GM23338 (cell line): ENCODE measurements around the gene RCBTB2.

Experiments
- CREB1 ChIP-seq: fragments of 250-450 bp; sonication (Bioruptor Pico); IDR thresholded peaks from 2 replicates; pipeline ENCODE4 v1.5.0; 2020; ENCODE audit warnings: low read depth, mild to moderate bottlenecking, moderate library complexity
- CTCF ChIP-seq, 2 experiments: fragments of 200-600 bp in 1 of 2; sonication (generic) in 1 of 2; conservative IDR thresholded peaks; 2 replicates each; pipeline versions ENCODE4 v1.5.1 to v1.6.1; 2016 to 2017; ENCODE audit warnings: antibody characterized with exemption in 2 of 2, low read depth in 2 of 2, mild to moderate bottlenecking in 2 of 2, moderate library complexity in 1 of 2
- EZH2 ChIP-seq: fragments of 200-600 bp; sonication (generic); IDR thresholded peaks from one replicate; pipeline ENCODE4 v1.8.0; 2017; ENCODE audit warnings: antibody characterized with exemption, mild to moderate bottlenecking, low read depth; ENCODE audit not compliant: unreplicated experiment
- EZH2phosphoT487 ChIP-seq: fragments of 200-600 bp; sonication (generic); IDR thresholded peaks from one replicate; pipeline ENCODE4 v1.8.1; 2018; ENCODE audit warnings: antibody characterized with exemption; ENCODE audit not compliant: unreplicated experiment
- NANOG ChIP-seq: IDR thresholded peaks from 2 replicates; pipeline ENCODE4 v1.6.1; 2016; ENCODE audit warnings: antibody characterized with exemption, borderline replicate concordance
- POLR2AphosphoS5 ChIP-seq: IDR thresholded peaks from 2 replicates; pipeline ENCODE4 v1.6.1; 2016; ENCODE audit warnings: antibody characterized with exemption, low read depth
- REST ChIP-seq: IDR thresholded peaks from one replicate; pipeline ENCODE4 v1.6.1; 2018; ENCODE audit warnings: antibody characterized with exemption; ENCODE audit not compliant: unreplicated experiment

GRCh38 chr13:48505597-48506091, 27.2 kb downstream of the RCBTB2 start:
- TF ChIP-seq CTCF (conservative IDR thresholded peaks at IDR 0.05; ENCODE audit: low read depth in 2 of 2) (no peak), EZH2 (no peak), REST (no peak), CREB1 (no peak), EZH2phosphoT487 (no peak), POLR2AphosphoS5 (no peak), NANOG (no peak)
